ENCODE results near the gene OR6J1. TPM values are rescaled to one million over a fixed set of nuclear protein-coding genes. Genes with fewer than 3 reads are reported as not detected.

OR6J1 gene
- total and polyA plus RNA-seq, 2 of the 8 experiments (the other 6 are each of a cell fraction or from before 2014, with no cell fraction given), result not detected

GRCh38 chr14:22610931-22611330, 33.2 kb downstream of the OR6J1 start:
- H3K4ac ChIP-seq (replicated peaks; ENCODE audit: insufficient read length, low read depth, low read length), result no peak overlapping the region
- H2AK5ac ChIP-seq (ENCODE audit: low read depth, low read length), result no peak overlapping the region
- H3K27me3 ChIP-seq (replicated peaks in 1 of 4; ENCODE audit: control insufficient read depth in 3 of 4, extremely low read depth in 1 of 4, insufficient read depth in 3 of 4, low read length in 3 of 4), result no peaks in the 10 kb centered on the region
- H4K5ac ChIP-seq (ENCODE audit: insufficient read length, low read depth, low read length), result no peak overlapping the region
- ChIA-PET POLR2A (ENCODE audit: partially characterized antibody) (interaction anchor here (0.5 kb wide), 1 partner anchor 15 kb away, joined by 4 read pairs; no protein-coding TSS in a partner anchor), CTCF (ENCODE audit: partially characterized antibody) (interaction anchor here (1.0 kb wide), 1 partner anchor 8 kb away, joined by 3 read pairs; no protein-coding TSS in a partner anchor)
- no peak overlapping the region for H4K8ac ChIP-seq (ENCODE audit: extremely low read depth, insufficient read depth, low read length)
- FAIRE-seq, result no peak
- 86% methylated on average over 2 of the region's 2 CpGs; no CpG with 5 or more reads in 1 of the 2 experiments for WGBS, 2 experiments (ENCODE audit: extremely low coverage in 1 of 2, insufficient coverage in 1 of 2, insufficient read length in 1 of 2, insufficient replicate concordance in 2 of 2, low coverage in 1 of 2, low lambda C conversion rate in 2 of 2, missing lambda C conversion rate in 1 of 2)
- TF ChIP-seq YY1 (IDR thresholded peaks at IDR 0.05; ENCODE audit: low read depth, low read length) (no peak), ATF3 (IDR thresholded peaks at IDR 0.05; ENCODE audit: insufficient read depth, low read depth, low read length) (no peak), FOSL1 (IDR thresholded peaks at IDR 0.05; ENCODE audit: insufficient read depth, low read depth, low read length) (no peak), BRCA1 (IDR thresholded peaks at IDR 0.05; ENCODE audit: low read depth, low read length) (no peak)
- no peak overlapping the region for H3K27ac ChIP-seq (ENCODE audit: low read depth, low read length)
- H2BK15ac ChIP-seq (ENCODE audit: low read length), result no peak overlapping the region
- H3K9me3 ChIP-seq (ENCODE audit: insufficient read depth in 2 of 2, low read depth in 1 of 2, low read length in 1 of 2), result no peaks in the 10 kb centered on the region
- H3K4me1 ChIP-seq (replicated peaks in 1 of 4; ENCODE audit: control insufficient read depth in 3 of 4, insufficient read depth in 4 of 4, low read length in 3 of 4), result peaks cover 0 to 8% (median under 1%) of the 10 kb centered on the region in 4 experiments; a peak in 3 of 7 replicates
- no peak overlapping the region for H3K56ac ChIP-seq (replicated peaks; ENCODE audit: insufficient read length, low read depth, low read length)
- no peak overlapping the region for H2AFZ ChIP-seq (ENCODE audit: low read length)
- H3K79me2 ChIP-seq (ENCODE audit: control insufficient read depth in 1 of 2, insufficient read depth in 2 of 2, low read length in 2 of 2), result no peaks in the 10 kb centered on the region
- no peak overlapping the region for H3K9ac ChIP-seq (replicated peaks in 1 of 4; ENCODE audit: extremely low read depth in 1 of 4, low read depth in 3 of 4, low read length in 3 of 4)
- no peaks in the 10 kb centered on the region for H3K23me2 ChIP-seq (ENCODE audit: low read depth, low read length)
- no peak overlapping the region for H2BK120ac ChIP-seq (replicated peaks; ENCODE audit: low read depth, low read length)
- H3K4me2 ChIP-seq (ENCODE audit: insufficient read depth in 1 of 2, low read depth in 2 of 2, low read length in 2 of 2), result no peak overlapping the region
- no peak overlapping the region for H3K4me3 ChIP-seq (ENCODE audit: extremely low read depth in 1 of 4, insufficient read depth in 2 of 4, low read depth in 3 of 4, low read length in 4 of 4)
- no peaks in the 10 kb centered on the region for H4K20me1 ChIP-seq (replicated peaks in 1 of 2; ENCODE audit: control insufficient read depth in 1 of 2, insufficient read depth in 2 of 2, low read length in 2 of 2)
- H2BK5ac ChIP-seq (ENCODE audit: low read depth, low read length), result no peak overlapping the region
- DNase-seq (ENCODE audit: low read depth in 1 of 2, low spot score in 2 of 2), result no peak
- no peak overlapping the region for H2BK12ac ChIP-seq (ENCODE audit: low read depth, low read length)
- H3K18ac ChIP-seq (ENCODE audit: extremely low read depth, low read length), result no peak overlapping the region
- no peak overlapping the region for H4K91ac ChIP-seq (replicated peaks; ENCODE audit: insufficient read length, low read length)
- H3K23ac ChIP-seq (ENCODE audit: insufficient read length), result no peak overlapping the region
- no peaks in the 10 kb centered on the region for H3K79me1 ChIP-seq (ENCODE audit: low read depth, low read length)
- peaks cover 6 to 43% (median 29%) of the 10 kb centered on the region in 4 experiments; a peak in 6 of 8 replicates for H3K36me3 ChIP-seq (ENCODE audit: control insufficient read depth in 2 of 4, insufficient read depth in 4 of 4, low read length in 3 of 4)
- no peak overlapping the region for H3K14ac ChIP-seq (ENCODE audit: insufficient read length)
- H2BK20ac ChIP-seq (ENCODE audit: low read length), result no peak overlapping the region
